GM21825 (cell line): ENCODE results near the gene ANKZF1.
A peak's percentile ranks its signal among the peaks of the same experiment; 100 is the strongest.
"Not testable (repeated sequence)": the region's sequence is repeated elsewhere in the genome, so short reads cannot be mapped to it uniquely, and the experiment has no call there.

Experiments used
- ATAC-seq: cut with Tn5 transposase; IDR thresholded peaks from one replicate; pipeline ENCODE4 v1.9.1; 2021; ENCODE audit warnings: mild to moderate bottlenecking, moderate library complexity; ENCODE audit not compliant: unreplicated experiment

ANKZF1 gene

GRCh38 chr2:219253753-219254589 lies 24.4 kb downstream of the ANKZF1 start, which contains the start of gene TUBA4A:
TSS of gene TUBA4A (minus strand) at chr2:219253918. CDS start at chr2:219253858, 60 bp downstream.
- ATAC-seq = peak; percentile 30

GRCh38 chr2:219254590-219255201 lies 25.1 kb downstream of the ANKZF1 start:
- ATAC-seq = peak; percentile 22

- not testable (repeated sequence) for ATAC-seq
These were observed 29.3 kb downstream of the ANKZF1 start for GRCh38 chr2:219258942-219259341.

- ATAC-seq = no peak
These were observed 31.6 kb downstream of the ANKZF1 start for GRCh38 chr2:219261024-219261855.

DNA sequence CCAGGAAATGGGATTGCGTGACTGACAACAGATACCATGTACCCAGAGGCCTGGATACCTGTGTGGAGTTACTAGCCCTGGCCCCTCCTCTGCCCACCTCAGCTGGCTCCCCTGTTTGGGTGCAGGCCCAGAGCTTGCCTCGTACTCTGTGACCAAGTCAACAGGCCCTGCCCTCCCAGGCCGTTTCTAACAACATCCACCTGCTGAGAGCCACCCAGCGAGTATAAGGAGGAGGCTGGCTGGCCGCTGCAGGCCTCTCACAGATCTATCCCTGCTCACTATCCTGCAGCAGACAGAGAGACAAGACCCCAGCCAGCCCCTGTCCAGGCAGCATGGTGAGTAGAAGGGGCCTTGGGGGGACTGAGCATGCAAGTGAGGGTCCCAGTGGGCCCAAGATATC lies 36.6 kb downstream of the ANKZF1 start:
- ATAC-seq = no peak

- no peak for ATAC-seq
These were observed 37.3 kb downstream of the ANKZF1 start for GRCh38 chr2:219266886-219267285.

DNA sequence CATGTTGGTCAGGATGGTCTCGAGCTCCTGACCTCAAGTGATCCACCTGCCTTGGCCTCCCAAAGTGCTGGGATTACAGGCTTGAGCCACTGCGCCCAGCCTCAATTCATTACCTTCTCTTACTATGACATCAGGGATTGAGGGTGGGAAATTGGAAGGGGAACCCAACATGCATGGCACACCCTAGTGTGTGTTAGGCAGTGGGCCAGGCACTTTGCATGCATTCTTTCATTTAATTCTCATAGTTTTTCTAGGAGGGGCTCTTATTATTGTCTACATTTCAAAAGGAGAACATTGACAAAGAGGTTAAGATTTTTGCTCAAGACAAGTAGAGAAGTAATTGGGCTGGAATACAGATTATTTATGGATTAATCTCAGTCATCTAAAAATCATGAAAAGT lies 38.7 kb downstream of the ANKZF1 start:
- ATAC-seq = no peak

- ATAC-seq = no peak
These were observed 39.9 kb downstream of the ANKZF1 start for GRCh38 chr2:219269362-219270054.

- ATAC-seq = no peak
These were observed 40.4 kb downstream of the ANKZF1 start for GRCh38 chr2:219270055-219270372.

- ATAC-seq = no peak
These were observed 41.4 kb downstream of the ANKZF1 start for GRCh38 chr2:219271021-219271420.

DNA sequence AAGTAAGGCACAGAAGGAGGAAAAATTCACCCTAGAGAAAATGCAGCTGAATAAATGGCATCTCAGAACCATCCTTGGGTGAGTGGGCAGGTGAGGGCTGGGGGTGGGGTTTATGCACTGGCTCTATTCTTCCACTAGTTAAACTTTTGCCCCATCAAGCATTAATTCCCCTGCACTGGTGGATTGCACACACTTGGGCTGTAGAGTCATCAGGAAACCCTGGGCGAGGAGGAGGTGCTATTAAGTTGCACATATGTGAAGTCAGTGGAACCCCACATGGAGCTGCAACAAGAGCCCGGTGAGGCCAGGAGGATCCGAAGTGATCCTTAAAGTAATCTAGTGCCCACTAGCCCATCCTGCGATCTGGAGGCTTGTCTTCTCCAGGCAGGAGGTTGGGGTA lies 42.8 kb downstream of the ANKZF1 start:
- no peak for ATAC-seq

GRCh38 chr2:219272995-219273394 lies 43.4 kb downstream of the ANKZF1 start:
- no peak for ATAC-seq

DNA sequence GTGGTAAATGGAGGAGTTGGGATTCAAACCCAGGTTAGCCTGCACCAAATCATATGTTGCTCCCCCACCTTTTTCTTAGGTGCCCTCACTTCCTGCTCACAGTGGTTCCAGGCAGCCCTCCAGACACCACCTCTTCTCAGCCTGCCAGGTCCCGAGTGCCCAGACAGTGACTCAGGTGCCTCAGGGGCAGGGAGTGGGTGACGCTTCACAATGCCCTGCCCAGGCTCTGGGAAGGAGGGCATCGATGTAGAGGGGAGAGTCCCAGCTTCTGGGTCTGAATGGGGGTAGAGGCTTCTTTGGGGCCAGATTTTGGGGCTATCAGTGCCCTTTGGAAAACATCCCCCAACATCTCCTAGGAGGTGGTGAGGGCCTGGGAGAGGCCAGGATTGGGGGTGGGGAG lies 44.3 kb downstream of the ANKZF1 start:
- ATAC-seq = no peak

DNA sequence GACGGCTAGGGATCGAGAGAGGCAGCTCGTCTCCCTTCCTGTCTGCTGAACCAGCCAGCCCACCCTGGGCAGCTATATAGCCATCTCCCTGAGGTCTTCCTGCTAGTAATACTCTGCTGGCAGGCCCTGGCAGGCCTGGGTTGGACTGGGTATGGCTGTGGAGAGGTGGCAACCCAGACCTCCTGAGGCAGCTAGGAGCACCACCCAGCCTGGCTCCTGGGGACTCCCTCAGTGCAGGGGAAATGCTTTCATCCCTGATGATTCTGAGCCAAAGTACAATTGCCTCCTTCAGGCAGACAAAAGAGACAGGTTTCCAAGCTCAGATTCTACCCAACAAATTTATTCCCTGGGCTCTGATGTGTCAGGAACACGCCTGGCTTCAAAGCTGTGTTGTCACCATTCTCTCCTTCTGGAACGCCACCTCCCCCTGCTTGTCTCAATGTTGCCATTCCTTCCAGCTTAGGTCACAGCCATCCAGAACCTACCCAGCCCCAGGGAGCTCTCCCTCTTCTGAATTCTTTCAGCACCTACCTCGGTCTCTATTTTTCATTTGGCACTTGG lies 44.8 kb downstream of the ANKZF1 start:
- no peak for ATAC-seq

DNA sequence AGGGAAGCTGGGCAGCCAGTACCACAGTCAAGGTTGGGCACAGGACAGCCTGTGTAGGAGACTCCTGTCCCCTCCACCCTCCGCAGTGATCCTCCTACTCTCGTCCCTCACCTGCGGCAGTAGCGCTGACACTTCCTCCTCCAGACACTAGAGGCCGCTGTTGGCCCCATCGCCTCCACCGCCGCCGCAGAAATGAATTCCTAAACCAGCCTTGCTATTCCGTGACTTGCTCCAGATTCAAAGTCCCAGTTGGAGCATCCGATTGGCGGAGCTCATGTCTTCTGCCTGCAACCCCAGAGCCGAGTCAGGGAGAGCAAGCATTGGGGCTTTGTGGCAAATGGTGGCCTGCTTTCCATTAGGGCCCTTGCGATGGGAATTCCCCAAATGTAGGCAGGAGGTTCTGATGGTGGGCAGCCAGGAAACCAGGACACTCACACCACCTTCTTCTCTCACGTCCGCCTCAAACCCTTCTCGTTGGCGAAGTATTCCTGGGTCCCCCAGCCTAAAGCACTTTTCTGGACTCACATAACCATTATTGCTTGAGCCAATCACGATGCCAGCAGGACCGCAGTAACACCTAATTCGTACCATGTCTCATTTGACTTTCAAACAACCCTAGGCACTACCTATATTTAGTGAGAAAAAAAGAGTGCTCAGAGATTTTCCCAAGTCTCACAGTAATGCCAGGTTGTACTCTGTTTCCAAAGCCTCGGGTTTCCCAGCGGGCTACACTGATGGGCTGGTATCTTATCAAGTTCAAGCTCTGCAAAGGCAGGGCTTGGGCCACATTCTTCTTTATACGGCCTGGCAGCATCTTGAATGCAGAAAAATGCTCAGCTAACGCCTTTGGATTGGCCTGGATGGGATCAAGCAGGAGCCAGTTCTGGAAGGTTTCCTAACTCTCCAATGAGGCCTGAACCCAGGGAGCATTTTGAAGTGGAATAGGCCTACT lies 48.4 kb downstream of the ANKZF1 start:
- peak; percentile 25 for ATAC-seq

DNA sequence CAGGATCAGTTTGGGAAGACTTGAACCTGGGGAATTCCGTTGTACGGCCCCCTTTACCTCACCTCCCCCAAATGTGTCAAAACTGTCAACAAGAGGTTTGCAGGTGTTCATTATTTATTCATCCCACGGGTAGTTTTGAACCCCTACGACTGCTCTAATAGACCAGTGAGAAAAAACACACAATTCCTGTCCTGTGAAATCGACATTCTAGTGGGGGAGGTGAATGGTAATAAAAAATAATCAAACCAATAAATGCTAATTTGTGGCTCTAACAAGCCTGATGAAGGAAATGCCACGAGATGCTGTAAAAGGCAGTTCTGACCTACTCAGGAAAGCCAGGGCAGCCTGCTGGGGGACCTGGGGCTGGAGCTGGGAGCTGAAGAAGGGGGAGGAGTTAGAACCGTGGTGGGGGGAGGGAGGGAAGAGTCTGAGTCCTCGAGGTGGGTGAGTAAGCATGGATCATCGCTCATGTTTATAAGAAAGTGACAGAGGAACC lies 49.1 kb downstream of the ANKZF1 start:
- ATAC-seq = no peak

- peak; percentile 85 for ATAC-seq
These were observed 49.7 kb downstream of the ANKZF1 start, which contains the start of gene DNAJB2 for GRCh38 chr2:219279151-219279915. TSS of gene DNAJB2 (plus strand) at chr2:219279366. CDS start at chr2:219279834, 468 bp downstream.

DNA sequence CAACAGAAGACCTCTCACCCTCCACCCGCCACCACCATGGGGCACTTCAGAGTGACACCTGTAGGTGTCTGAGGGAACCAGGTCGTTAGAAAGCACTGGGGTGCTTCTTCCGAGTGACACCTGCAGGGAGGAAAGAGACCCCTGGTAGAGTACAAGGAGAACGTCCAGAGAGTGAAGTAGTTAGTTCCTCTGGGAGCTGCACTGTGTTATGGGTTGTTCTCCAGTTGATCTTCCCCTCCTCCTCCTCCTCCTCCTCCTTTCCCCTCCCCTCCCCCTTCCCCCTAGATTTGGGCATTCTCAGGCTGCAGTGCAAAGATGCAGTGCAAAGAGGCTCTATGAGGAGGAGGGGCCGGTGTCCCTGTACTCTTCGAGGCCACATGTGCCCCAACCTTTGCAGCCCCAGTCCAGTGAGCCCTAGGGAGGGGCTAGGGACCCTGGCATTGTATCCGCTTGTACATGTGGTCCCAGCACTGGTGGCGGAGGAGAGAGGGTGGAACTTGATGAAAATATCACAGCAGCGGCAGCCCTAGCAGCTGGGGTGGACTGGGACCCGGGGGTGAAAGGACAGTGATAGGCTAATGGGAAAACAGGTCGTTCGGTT lies 50.4 kb downstream of the ANKZF1 start:
- no peak for ATAC-seq
